HAP-1 (cell line): ENCODE data around the gene OXLD1.

Experiments used
- DNase-seq, 2 experiments: peaks; one replicate each; pipeline ENCODE4 v3.0.0-alpha.2; 2016 to 2020; ENCODE audit warnings: low spot score in 2 of 2
- H3K27me3 ChIP-seq: fragments of 250-450 bp; sonication (Bioruptor Pico); 2 replicates; pipeline ENCODE4 v1.5.1; 2020; ENCODE audit warnings: low read depth, mild to moderate bottlenecking, moderate library complexity
- H3K36me3 ChIP-seq: fragments of 250-450 bp; sonication (Bioruptor Pico); replicated peaks from 2 replicates; pipeline ENCODE4 v1.5.1; 2020; ENCODE audit warnings: mild to moderate bottlenecking
- H3K4me1 ChIP-seq: fragments of 250-450 bp; sonication (Bioruptor Pico); 2 replicates; pipeline ENCODE4 v1.5.1; 2020; ENCODE audit warnings: mild to moderate bottlenecking
- H3K4me3 ChIP-seq: fragments of 250-450 bp; sonication (Bioruptor Pico); 2 replicates; pipeline ENCODE4 v1.5.1; 2020; ENCODE audit warnings: mild to moderate bottlenecking, moderate library complexity
- H3K9me3 ChIP-seq: fragments of 250-450 bp; sonication (Bioruptor Pico); 2 replicates; pipeline ENCODE4 v1.5.1; 2020; ENCODE audit warnings: mild to moderate bottlenecking, moderate library complexity
- in situ Hi-C: fragments of 300-500 bp; cut with MboI; formaldehyde crosslinking; loops from 3 replicates; pipeline ENCODE4 v1.14.3; 2020; ENCODE audit warnings: low sequenced_read_pairs, inconsistent platforms, mixed read lengths

The OXLD1 gene

GRCh38 chr17:81615401-81615930 is 50.9 kb downstream of the OXLD1 start:
- Histone ChIP-seq H3K4me1 (no peaks in the 10 kb centered on the region), H3K36me3 (peaks cover 50% of the 10 kb centered on the region), H3K4me3 (no peak overlapping the region), H3K9me3 (no peaks in the 10 kb centered on the region), H3K27me3 (no peaks in the 10 kb centered on the region)
- in situ Hi-C loops = no loop called here
- no peak for DNase-seq
